ENCODE results near the gene RIPOR3.

RIPOR3 gene

GRCh38 chr20:50734730-50735679 lies 43.7 kb upstream of the RIPOR3 start:
- no peak overlapping the region for H3K27ac ChIP-seq (ENCODE audit: low read depth, low read length, poor library complexity, severe bottlenecking)
- H3K79me2 ChIP-seq (ENCODE audit: insufficient read depth, low read length): peaks cover 9% of the 10 kb centered on the region; the same call in 1 of the 2 replicates
- H3K9me3 ChIP-seq (ENCODE audit: low read length): no peaks in the 10 kb centered on the region
- H3K9ac ChIP-seq (ENCODE audit: low read length): no peak overlapping the region
- peaks cover 11% of the 10 kb centered on the region; the same call in 1 of the 2 replicates for H3K36me3 ChIP-seq (ENCODE audit: insufficient read depth, low read length)
- no peaks in the 10 kb centered on the region for H3K9me2 ChIP-seq (ENCODE audit: low read depth, low read length)
- TF ChIP-seq EZH2 (IDR thresholded peaks at IDR 0.05; ENCODE audit: borderline replicate concordance, low read length): no peak
- no peaks in the 10 kb centered on the region for H4K20me1 ChIP-seq (ENCODE audit: insufficient read depth, low read length)
- H3K4me1 ChIP-seq (ENCODE audit: insufficient read depth, low read length, severe bottlenecking): peaks cover 15% of the 10 kb centered on the region
- no peaks in the 10 kb centered on the region for H3K27me3 ChIP-seq (ENCODE audit: insufficient read depth, low read length)
- H3K4me2 ChIP-seq (ENCODE audit: low read length): no peak overlapping the region
- H2AFZ ChIP-seq (ENCODE audit: low read length): no peak overlapping the region
- H3K4me3 ChIP-seq (ENCODE audit: low read depth, low read length, poor library complexity, severe bottlenecking): no peak overlapping the region
- no peaks in the 10 kb centered on the region for H3F3A ChIP-seq (ENCODE audit: insufficient read depth, low read length)

- Histone ChIP-seq H3K9ac (ENCODE audit: low read length) (no peak overlapping the region), H3K27ac (ENCODE audit: low read depth, low read length, poor library complexity, severe bottlenecking) (no peak overlapping the region), H3K36me3 (ENCODE audit: insufficient read depth, low read length) (peaks cover 10% of the 10 kb centered on the region; the same call in 1 of the 2 replicates), H3K9me2 (ENCODE audit: low read depth, low read length) (no peaks in the 10 kb centered on the region), H3F3A (ENCODE audit: insufficient read depth, low read length) (no peaks in the 10 kb centered on the region), H2AFZ (ENCODE audit: low read length) (no peak overlapping the region), H4K20me1 (ENCODE audit: insufficient read depth, low read length) (no peaks in the 10 kb centered on the region), H3K27me3 (ENCODE audit: insufficient read depth, low read length) (no peaks in the 10 kb centered on the region), H3K4me3 (ENCODE audit: low read depth, low read length, poor library complexity, severe bottlenecking) (no peak overlapping the region), H3K9me3 (ENCODE audit: low read length) (no peaks in the 10 kb centered on the region), H3K4me1 (ENCODE audit: insufficient read depth, low read length, severe bottlenecking) (peaks cover 17% of the 10 kb centered on the region), H3K79me2 (ENCODE audit: insufficient read depth, low read length) (peaks cover 9% of the 10 kb centered on the region; the same call in 1 of the 2 replicates), H3K4me2 (ENCODE audit: low read length) (peak overlapping the region; percentile 74; the same call in 1 of the 2 replicates)
- TF ChIP-seq CTCF (IDR thresholded peaks at IDR 0.05; ENCODE audit: low read length) (no peak), EZH2 (IDR thresholded peaks at IDR 0.05; ENCODE audit: borderline replicate concordance, low read length) (no peak)
These were observed 42.5 kb upstream of the RIPOR3 start for GRCh38 chr20:50733644-50734349.

GRCh38 chr20:50731930-50732690 lies 40.8 kb upstream of the RIPOR3 start:
- Histone ChIP-seq H2AFZ (ENCODE audit: low read length) (no peak overlapping the region), H3K36me3 (ENCODE audit: insufficient read depth, low read length) (no peaks in the 10 kb centered on the region), H3F3A (ENCODE audit: insufficient read depth, low read length) (no peaks in the 10 kb centered on the region), H3K4me2 (ENCODE audit: low read length) (peak overlapping the region; percentile 74), H3K9ac (ENCODE audit: low read length) (peak overlapping the region; percentile 86), H3K4me3 (ENCODE audit: low read depth, low read length, poor library complexity, severe bottlenecking) (peak overlapping the region; percentile 89), H3K9me3 (ENCODE audit: low read length) (no peaks in the 10 kb centered on the region), H3K27me3 (ENCODE audit: insufficient read depth, low read length) (no peaks in the 10 kb centered on the region), H3K9me2 (ENCODE audit: low read depth, low read length) (no peaks in the 10 kb centered on the region), H4K20me1 (ENCODE audit: insufficient read depth, low read length) (no peaks in the 10 kb centered on the region), H3K79me2 (ENCODE audit: insufficient read depth, low read length) (peaks cover 9% of the 10 kb centered on the region; the same call in 1 of the 2 replicates), H3K27ac (ENCODE audit: low read depth, low read length, poor library complexity, severe bottlenecking) (no peak overlapping the region), H3K4me1 (ENCODE audit: insufficient read depth, low read length, severe bottlenecking) (peaks cover 17% of the 10 kb centered on the region)
- TF ChIP-seq CTCF (IDR thresholded peaks at IDR 0.05; ENCODE audit: low read length) (no peak), EZH2 (IDR thresholded peaks at IDR 0.05; ENCODE audit: borderline replicate concordance, low read length) (no peak)
